SK-N-SH (cell line): ENCODE measurements around the gene PDF. TPM values are rescaled to one million over a fixed set of nuclear protein-coding genes. Genes with fewer than 3 reads are reported as not detected.

Experiments used
- CTCF ChIA-PET: fragments of 300-600, 350-600 bp; formaldehyde crosslinking; extraction: SDS; loops from one replicate; lab custom pipeline; 2021; lab: Yijun Ruan, JAX
- POLR2A ChIA-PET: fragments of 350-600 bp; sonication (Branson Sonifier 250); formaldehyde crosslinking; extraction: SDS; loops from one replicate; lab custom pipeline; 2020; ENCODE audit warnings: antibody characterized with exemption, inconsistent platforms; lab: Yijun Ruan, JAX
- DNase-seq: peaks from one replicate; pipeline ENCODE4 v3.0.0; 2012
- H2AFZ ChIP-seq: fragments of 200-600 bp; sonication (generic); 2 replicates; pipeline ENCODE4 v1.8.1; 2016; ENCODE audit warnings: antibody characterized with exemption, mild to moderate bottlenecking, low read depth
- H3F3A ChIP-seq: fragments of 200-600 bp; sonication (generic); replicated peaks from 2 replicates; pipeline ENCODE3; 2016; ENCODE audit warnings: antibody characterized with exemption, mild to moderate bottlenecking; ENCODE audit not compliant: insufficient read depth
- H3K27ac ChIP-seq, 2 experiments: fragments of 200-500 bp in 1 of 2; fragments of 200-600 bp in 1 of 2; sonication (Bioruptor generic) in 1 of 2; sonication (generic), shearing (Covaris generic) in 1 of 2; 2 replicates each; pipeline versions ENCODE4 v1.5.1 to v1.6.1; 2014 to 2016; ENCODE audit warnings: low read depth in 2 of 2, inconsistent platforms in 1 of 2, low read length in 1 of 2, mild to moderate bottlenecking in 1 of 2, mixed read lengths in 1 of 2
- H3K27me3 ChIP-seq: fragments of 200-600 bp; sonication (generic), shearing (Covaris generic); 2 replicates; pipeline ENCODE4 v1.6.1; 2016; ENCODE audit warnings: mixed run types; ENCODE audit not compliant: insufficient read depth
- H3K36me3 ChIP-seq, 2 experiments: fragments of 200-500 bp in 1 of 2; fragments of 200-600 bp in 1 of 2; sonication (Bioruptor generic) in 1 of 2; sonication (generic) in 1 of 2; replicated peaks in 1 of 2; 2 replicates each; pipeline versions ENCODE3 to v1.5.1; 2014 to 2016; ENCODE audit warnings: low read length in 1 of 2, mild to moderate bottlenecking in 1 of 2; ENCODE audit not compliant: insufficient read depth in 2 of 2, control insufficient read depth in 1 of 2
- H3K4me1 ChIP-seq, 2 experiments: fragments of 200-500 bp in 1 of 2; fragments of 200-600 bp in 1 of 2; sonication (Bioruptor generic) in 1 of 2; sonication (generic), shearing (Covaris generic) in 1 of 2; 2 replicates each; pipeline versions ENCODE4 v1.5.1 to v1.6.1; 2014 to 2016; ENCODE audit warnings: low read depth in 1 of 2, low read length in 1 of 2, mixed run types in 1 of 2; ENCODE audit not compliant: insufficient read depth in 2 of 2, control insufficient read depth in 1 of 2
- H3K4me2 ChIP-seq: fragments of 200-600 bp; sonication (generic), shearing (Covaris generic); 2 replicates; pipeline ENCODE4 v1.6.1; 2017; ENCODE audit warnings: mixed run types
- H3K4me3 ChIP-seq, 2 experiments: fragments of 200-500 bp in 1 of 2; fragments of 200-600 bp in 1 of 2; sonication (Bioruptor generic) in 1 of 2; sonication (generic), shearing (Covaris generic) in 1 of 2; 2 replicates each; pipeline versions ENCODE4 v1.5.1 to v1.8.1; 2014 to 2016; ENCODE audit warnings: low read depth in 2 of 2, inconsistent platforms in 1 of 2, low read length in 1 of 2, mild to moderate bottlenecking in 1 of 2, mixed read lengths in 1 of 2, moderate library complexity in 1 of 2
- H3K79me2 ChIP-seq: fragments of 200-600 bp; sonication (generic); 2 replicates; pipeline ENCODE4 v1.8.1; 2017; ENCODE audit warnings: mild to moderate bottlenecking; ENCODE audit not compliant: insufficient read depth
- H3K9ac ChIP-seq: fragments of 200-600 bp; sonication (generic); 2 replicates; pipeline ENCODE4 v1.6.1; 2017; ENCODE audit warnings: mixed run types
- H3K9me2 ChIP-seq: fragments of 200-600 bp; sonication (generic); 2 replicates; pipeline ENCODE4 v1.6.1; 2017; ENCODE audit warnings: mixed run types
- H3K9me3 ChIP-seq: fragments of 200-600 bp; sonication (generic); 2 replicates; pipeline ENCODE4 v1.6.1; 2017; ENCODE audit warnings: mixed run types, mild to moderate bottlenecking, moderate library complexity
- H4K20me1 ChIP-seq: fragments of 200-600 bp; sonication (generic); 2 replicates; pipeline ENCODE4 v1.6.1; 2017; ENCODE audit warnings: mild to moderate bottlenecking, mixed run types; ENCODE audit not compliant: insufficient read depth
- EP300 ChIP-seq, 2 experiments: IDR thresholded peaks; 2 replicates each; pipeline versions ENCODE4 v1.4.0 to v1.6.1; 2012; ENCODE audit warnings: borderline replicate concordance in 1 of 2, low read depth in 1 of 2, low read length in 1 of 2
- FOXM1 ChIP-seq: IDR thresholded peaks from 2 replicates; pipeline ENCODE4 v1.4.0; 2012; ENCODE audit warnings: low read depth, mild to moderate bottlenecking
- IRF3 ChIP-seq: fragments of 150-350 bp; IDR thresholded peaks from 2 replicates; pipeline ENCODE4 v1.6.1; 2016; ENCODE audit warnings: mild to moderate bottlenecking, low read depth, low read length
- JUND ChIP-seq: IDR thresholded peaks from 2 replicates; pipeline ENCODE4 v1.4.0; 2012
- PBX3 ChIP-seq: IDR thresholded peaks from 2 replicates; pipeline ENCODE4; 2012
- POLR2AphosphoS5 ChIP-seq: IDR thresholded peaks from 2 replicates; pipeline ENCODE4 v1.6.1; 2012; ENCODE audit warnings: low read depth, low read length
- REST ChIP-seq: IDR thresholded peaks from 2 replicates; pipeline ENCODE4 v1.6.1; 2012; ENCODE audit warnings: mild to moderate bottlenecking, low read depth, low read length, moderate library complexity
- USF1 ChIP-seq: IDR thresholded peaks from 2 replicates; pipeline ENCODE4 v1.4.0; 2012; ENCODE audit warnings: low read depth, borderline replicate concordance
- USF2 ChIP-seq: fragments of 150-350 bp; IDR thresholded peaks from 2 replicates; pipeline ENCODE4 v1.6.1; 2017; ENCODE audit warnings: antibody characterized with exemption, low read length, low read depth, borderline replicate concordance
- WGBS: methylation state at CpG from one replicate; pipeline ENCODE4 v1.1.6; 2017; ENCODE audit warnings: low lambda C conversion rate; 5-methylcytosine and 5-hydroxymethylcytosine counted together
- polyA plus RNA-seq, 3 experiments: library from polyadenylated mRNA; depleted of rRNA; stranded (reverse); fragments of >200 nt; gene quantifications; 2 replicates each; pipeline ENCODE4 v1.2.3, GENCODE V29; 2012

Gene PDF
- polyA plus RNA-seq, 1 of the 3 experiments (the other 2 are of a cell fraction), result 22.0 TPM

- peaks cover 25 to 43% of the 10 kb centered on the region in 2 experiments for H3K36me3 ChIP-seq
- 97% methylated on average over 4 of the region's 4 CpGs for WGBS
- no peaks in the 10 kb centered on the region for H4K20me1 ChIP-seq
- H3K9me2 ChIP-seq, result no peaks in the 10 kb centered on the region
- POLR2A ChIA-PET, result interaction anchor here (1.2 kb wide), 1 partner anchor 10 kb away, joined by 3 read pairs; no protein-coding TSS in a partner anchor
- H3K27ac ChIP-seq, result no peak overlapping the region
- CTCF ChIA-PET, result interaction anchor here (1.6 to 2.1 kb wide), 2 partner anchors 15 to 152 kb away, joined by 3 to 7 read pairs; no protein-coding TSS in a partner anchor
- no peak overlapping the region for H3K4me3 ChIP-seq
- H3K27me3 ChIP-seq, result no peaks in the 10 kb centered on the region
- no peak overlapping the region for H3K9ac ChIP-seq
- no peak overlapping the region for H3K4me2 ChIP-seq
- H3K9me3 ChIP-seq, result no peaks in the 10 kb centered on the region
- no peak overlapping the region for H2AFZ ChIP-seq
- no peaks in the 10 kb centered on the region for H3K79me2 ChIP-seq
- no peaks in the 10 kb centered on the region for H3K4me1 ChIP-seq
- DNase-seq, result no peak
- TF ChIP-seq FOXM1, result no peak
- TF ChIP-seq PBX3, result no peak
- TF ChIP-seq USF2, result no peak
- no peak for TF ChIP-seq IRF3
- TF ChIP-seq, all 33 proteins: peak for 0
- H3F3A ChIP-seq, result peaks cover 8% of the 10 kb centered on the region
These were observed 28.1 kb downstream of the PDF start for GRCh38 chr16:69302301-69302700.

GRCh38 chr16:69301861-69302260 lies 28.5 kb downstream of the PDF start:
- Histone ChIP-seq H3F3A (peaks cover 8% of the 10 kb centered on the region), H3K9me3 (no peaks in the 10 kb centered on the region), H4K20me1 (no peaks in the 10 kb centered on the region), H3K79me2 (no peaks in the 10 kb centered on the region), H3K4me3 (no peak overlapping the region), H3K9me2 (no peaks in the 10 kb centered on the region), H3K4me2 (no peak overlapping the region), H2AFZ (no peak overlapping the region), H3K27ac (no peak overlapping the region), H3K4me1 (no peaks in the 10 kb centered on the region), H3K9ac (no peak overlapping the region), H3K27me3 (no peaks in the 10 kb centered on the region), H3K36me3 (peaks cover 25 to 43% of the 10 kb centered on the region in 2 experiments)
- no peak for DNase-seq
- WGBS, result 86% methylated on average over 4 of the region's 4 CpGs
- ChIA-PET CTCF (interaction anchor here (1.3 to 2.1 kb wide), 3 partner anchors 9 to 152 kb away, joined by 3 to 7 read pairs (median 3); no protein-coding TSS in a partner anchor), POLR2A (interaction anchor here (1.2 kb wide), 1 partner anchor 10 kb away, joined by 3 read pairs; no protein-coding TSS in a partner anchor)
- no peak for TF ChIP-seq REST
- TF ChIP-seq EP300 (IDR thresholded peaks at IDR 0.05; ENCODE audit: borderline replicate concordance in 1 of 2, low read depth in 1 of 2, low read length in 1 of 2), result no peak
- TF ChIP-seq POLR2AphosphoS5, result no peak
- TF ChIP-seq JUND, result no peak
- TF ChIP-seq USF1, result no peak
